HFFc6 (cell line): Measurements from ENCODE around the gene NTSR1. TPM values are rescaled to one million over a fixed set of nuclear protein-coding genes. Genes with fewer than 3 reads are reported as not detected.

Source experiments
- DNase-seq: peaks from one replicate; pipeline ENCODE4 v3.0.0-alpha.2; 2018
- H3K27ac Mint-ChIP-seq: 2 replicates; pipeline ENCODE4 v1.8.0; 2020; ENCODE audit warnings: mild to moderate bottlenecking, mixed read lengths
- H3K27me3 Mint-ChIP-seq: 2 replicates; pipeline ENCODE4 v1.8.0; 2021; ENCODE audit warnings: mild to moderate bottlenecking, moderate library complexity, mixed read lengths; ENCODE audit not compliant: insufficient read depth
- H3K36me3 Mint-ChIP-seq: 2 replicates; pipeline ENCODE4 v1.8.0; 2021; ENCODE audit warnings: low read depth, mixed read lengths
- H3K4me1 Mint-ChIP-seq: 2 replicates; pipeline ENCODE4 v1.8.0; 2020; ENCODE audit warnings: low read depth, mixed read lengths
- H3K4me3 Mint-ChIP-seq: 2 replicates; pipeline ENCODE4 v1.8.0; 2020; ENCODE audit warnings: mild to moderate bottlenecking, moderate library complexity, mixed read lengths
- H3K9me3 Mint-ChIP-seq: 2 replicates; pipeline ENCODE4 v1.8.0; 2020; ENCODE audit warnings: mild to moderate bottlenecking, mixed read lengths
- CTCF ChIP-seq: fragments of 200-600 bp; sonication (generic); IDR thresholded peaks from 2 replicates; pipeline ENCODE4 v1.5.0; 2021; ENCODE audit warnings: antibody characterized with exemption, mild to moderate bottlenecking
- total RNA-seq, 6 experiments: library from RNA; stranded (reverse); fragmentation: NEBNext Ultra II Directional; extraction: Animal tissue kit (Norgen Biotek cat#: 25700); gene quantifications; 2 replicates in 1 of 6; 3 replicates in 5 of 6; pipeline ENCODE4 v1.2.3, GENCODE V29; 2021

Gene NTSR1
- total RNA-seq, 6 experiments from 2014 or later, result 3.1 to 6.5 (median 5.6) TPM

- Mint-ChIP-seq H3K4me1 (peaks cover 7% of the 10 kb centered on the region), H3K4me3 (no peak overlapping the region), H3K27ac (no peak overlapping the region), H3K27me3 (peaks cover 33% of the 10 kb centered on the region), H3K9me3 (no peaks in the 10 kb centered on the region), H3K36me3 (no peaks in the 10 kb centered on the region)
- no peak for DNase-seq
- no peak for TF ChIP-seq CTCF
These were observed 11.1 kb upstream of the NTSR1 start for GRCh38 chr20:62697468-62697912.

- H3K9me3 Mint-ChIP-seq, result no peaks in the 10 kb centered on the region
- TF ChIP-seq CTCF, result no peak
- H3K27ac Mint-ChIP-seq, result no peak overlapping the region
- H3K4me3 Mint-ChIP-seq, result no peak overlapping the region
- no peak for DNase-seq
- H3K4me1 Mint-ChIP-seq, result peaks cover 14% of the 10 kb centered on the region
- peaks cover 26% of the 10 kb centered on the region for H3K27me3 Mint-ChIP-seq
- no peaks in the 10 kb centered on the region for H3K36me3 Mint-ChIP-seq
These were observed 10.4 kb upstream of the NTSR1 start for GRCh38 chr20:62698231-62698630.

- TF ChIP-seq CTCF, result no peak
- Mint-ChIP-seq H3K9me3 (no peaks in the 10 kb centered on the region), H3K36me3 (no peaks in the 10 kb centered on the region), H3K27ac (no peak overlapping the region), H3K4me3 (no peak overlapping the region), H3K27me3 (peaks cover 18% of the 10 kb centered on the region), H3K4me1 (peaks cover 25% of the 10 kb centered on the region)
- no peak for DNase-seq
These were observed 9.3 kb upstream of the NTSR1 start for GRCh38 chr20:62699296-62699695.

- TF ChIP-seq CTCF, result no peak
- H3K9me3 Mint-ChIP-seq, result no peaks in the 10 kb centered on the region
- no peak for DNase-seq
- no peak overlapping the region for H3K27ac Mint-ChIP-seq
- no peaks in the 10 kb centered on the region for H3K36me3 Mint-ChIP-seq
- peaks cover 30% of the 10 kb centered on the region for H3K4me1 Mint-ChIP-seq
- H3K4me3 Mint-ChIP-seq, result no peak overlapping the region
- peaks cover 15% of the 10 kb centered on the region for H3K27me3 Mint-ChIP-seq
These were observed 8.9 kb upstream of the NTSR1 start for GRCh38 chr20:62699741-62700140.

GRCh38 chr20:62700261-62700930 is 8.2 kb upstream of the NTSR1 start:
- Mint-ChIP-seq H3K4me3 (no peak overlapping the region), H3K27me3 (peaks cover 9% of the 10 kb centered on the region), H3K27ac (no peak overlapping the region), H3K4me1 (peaks cover 36% of the 10 kb centered on the region), H3K36me3 (no peaks in the 10 kb centered on the region), H3K9me3 (no peaks in the 10 kb centered on the region)
- no peak for DNase-seq
- TF ChIP-seq CTCF, result no peak
